B cell (primary cell): ENCODE measurements around the gene SLC19A1.

Experiments
- EZH2 ChIP-seq: IDR thresholded peaks from 2 replicates; pipeline ENCODE4 v1.6.1; 2012; ENCODE audit warnings: borderline replicate concordance, low read depth, mild to moderate bottlenecking, moderate library complexity, low read length; ENCODE audit not compliant: insufficient read depth, poor library complexity, severe bottlenecking
- TF ChIP-seq, protein P1 (sequence below): fragments of 200-600 bp; IDR thresholded peaks from one replicate; pipeline ENCODE4 v1.8.0; 2022; ENCODE audit warnings: antibody characterized with exemption, mild to moderate bottlenecking

DNA sequence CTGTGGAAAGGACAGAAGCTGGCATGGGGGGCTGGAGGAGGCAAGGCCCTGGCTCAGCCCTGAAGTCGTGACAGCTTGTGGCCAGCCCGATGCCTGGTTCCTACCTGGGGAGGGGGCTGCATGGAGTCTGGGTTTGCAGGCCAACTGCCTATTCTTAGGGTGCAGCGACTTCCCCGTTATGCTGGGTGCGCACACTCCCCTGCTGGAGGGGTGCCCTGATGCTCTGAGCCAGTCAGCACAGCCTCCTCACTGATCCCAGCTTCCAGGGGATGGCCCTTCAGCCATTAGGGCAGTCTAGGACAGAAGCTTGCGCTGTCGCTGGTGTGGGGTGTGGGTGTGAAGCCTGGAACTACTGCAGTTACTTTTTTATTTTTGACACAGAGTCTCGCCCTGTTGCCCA lies 30.0 kb upstream of the SLC19A1 start:
- TF ChIP-seq, protein P1, sequence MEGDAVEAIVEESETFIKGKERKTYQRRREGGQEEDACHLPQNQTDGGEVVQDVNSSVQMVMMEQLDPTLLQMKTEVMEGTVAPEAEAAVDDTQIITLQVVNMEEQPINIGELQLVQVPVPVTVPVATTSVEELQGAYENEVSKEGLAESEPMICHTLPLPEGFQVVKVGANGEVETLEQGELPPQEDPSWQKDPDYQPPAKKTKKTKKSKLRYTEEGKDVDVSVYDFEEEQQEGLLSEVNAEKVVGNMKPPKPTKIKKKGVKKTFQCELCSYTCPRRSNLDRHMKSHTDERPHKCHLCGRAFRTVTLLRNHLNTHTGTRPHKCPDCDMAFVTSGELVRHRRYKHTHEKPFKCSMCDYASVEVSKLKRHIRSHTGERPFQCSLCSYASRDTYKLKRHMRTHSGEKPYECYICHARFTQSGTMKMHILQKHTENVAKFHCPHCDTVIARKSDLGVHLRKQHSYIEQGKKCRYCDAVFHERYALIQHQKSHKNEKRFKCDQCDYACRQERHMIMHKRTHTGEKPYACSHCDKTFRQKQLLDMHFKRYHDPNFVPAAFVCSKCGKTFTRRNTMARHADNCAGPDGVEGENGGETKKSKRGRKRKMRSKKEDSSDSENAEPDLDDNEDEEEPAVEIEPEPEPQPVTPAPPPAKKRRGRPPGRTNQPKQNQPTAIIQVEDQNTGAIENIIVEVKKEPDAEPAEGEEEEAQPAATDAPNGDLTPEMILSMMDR: no peak
- TF ChIP-seq EZH2: no peak
